Activated CD8-positive, alpha-beta memory T cell treated with anti-CD3 and anti-CD28 coated beads for 1 hour (primary cell): ENCODE results near the gene SERTAD2.

Experiments
- DNase-seq, 2 donors: peaks; one replicate each; pipeline ENCODE4 v3.0.0-alpha.2; 2020; ENCODE audit warnings: low read depth in 1 of 2; ENCODE audit errors: extremely low read depth in 1 of 2

The SERTAD2 gene

DNA sequence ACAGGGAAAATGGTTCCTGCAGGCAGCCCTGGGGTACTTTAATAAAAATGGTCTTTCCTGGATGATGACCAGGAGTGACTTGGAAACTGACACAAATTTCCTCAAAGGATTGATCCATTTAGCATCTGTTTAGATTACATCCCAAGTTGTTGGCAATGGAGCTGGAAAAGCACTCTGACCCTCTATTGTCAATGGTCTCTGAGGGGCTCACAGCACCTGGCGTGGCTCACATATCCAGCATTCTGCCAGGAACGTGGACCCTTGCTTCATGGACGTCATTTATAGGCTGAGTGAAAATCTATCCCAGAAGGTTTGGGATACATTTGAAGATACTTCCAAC is 43.8 kb downstream of the SERTAD2 start:
- no peak for DNase-seq

GRCh38 chr2:64609227-64609941 is 44.3 kb downstream of the SERTAD2 start:
- DNase-seq: peak in 1 of 2 donors; percentile 46

- no peak for DNase-seq
These were observed 44.9 kb downstream of the SERTAD2 start for GRCh38 chr2:64608867-64609226.

- DNase-seq: no peak
These were observed 46.1 kb downstream of the SERTAD2 start for GRCh38 chr2:64607381-64608304.

DNA sequence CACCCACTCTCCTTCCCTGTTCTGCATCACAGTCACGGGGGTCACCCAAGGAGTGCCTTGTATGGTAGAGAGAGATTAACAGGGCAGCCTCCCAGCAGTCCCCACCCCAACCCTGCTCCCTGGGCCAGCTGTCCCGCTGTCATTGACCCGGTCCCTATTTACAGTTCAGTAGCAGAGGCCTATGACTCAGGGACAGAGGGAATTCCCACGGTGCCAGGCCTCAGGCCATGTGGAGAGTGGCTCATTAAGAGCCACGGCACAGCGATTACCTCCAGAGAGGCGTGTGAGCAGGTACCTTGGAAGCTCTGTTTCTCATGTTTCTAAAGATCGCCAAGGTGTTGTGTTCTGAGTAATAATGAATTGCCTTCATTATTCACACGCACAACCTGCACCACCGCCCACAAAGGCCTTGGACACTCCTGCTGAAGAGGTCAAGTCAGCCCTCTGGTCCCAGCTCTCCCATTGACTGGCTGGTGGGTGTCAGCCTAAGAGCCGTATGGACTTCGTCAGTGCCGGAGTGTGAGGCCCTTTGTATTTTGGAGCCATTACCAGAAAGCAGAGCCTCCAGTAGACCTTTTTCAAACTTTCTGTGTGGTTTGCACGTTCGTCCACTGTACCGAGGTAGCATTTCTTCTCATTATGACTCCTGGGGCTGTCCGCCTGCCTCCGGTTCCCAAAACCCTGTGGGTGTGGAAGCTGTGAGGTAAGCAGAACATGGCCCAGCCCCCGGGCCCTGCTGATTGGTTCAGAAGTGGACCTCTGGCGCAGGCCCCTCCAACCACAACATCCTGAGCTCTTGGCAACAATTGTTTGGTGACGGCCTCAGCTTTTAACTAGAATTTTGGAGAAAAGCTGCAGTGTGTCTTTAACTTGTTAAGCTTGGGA is 47.0 kb downstream of the SERTAD2 start:
- DNase-seq: peak; percentile 63 to 67

DNA sequence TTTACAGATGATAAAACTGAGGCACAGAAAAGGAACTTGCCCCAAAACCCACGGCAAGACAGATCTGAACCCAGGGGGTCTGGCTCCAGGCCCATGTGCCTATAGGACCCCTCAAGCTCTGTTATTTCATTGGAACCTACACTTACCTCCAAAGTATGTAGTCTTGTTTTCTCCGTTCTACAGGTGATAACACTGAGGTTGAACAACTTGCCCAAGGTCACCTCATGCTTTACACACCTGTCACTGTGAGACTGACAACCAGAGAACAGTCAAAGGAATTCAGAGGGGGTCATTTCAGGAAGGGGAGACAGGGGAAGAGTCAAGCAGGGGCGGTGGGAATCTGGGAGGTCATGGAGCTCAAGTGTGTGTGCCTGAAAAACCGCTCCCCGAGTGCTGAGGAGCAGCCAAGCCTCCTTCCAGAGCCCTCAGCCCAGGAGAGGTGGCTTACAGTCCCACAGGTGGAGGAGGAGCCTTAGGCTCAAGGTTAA is 47.7 kb downstream of the SERTAD2 start:
- no peak for DNase-seq

DNA sequence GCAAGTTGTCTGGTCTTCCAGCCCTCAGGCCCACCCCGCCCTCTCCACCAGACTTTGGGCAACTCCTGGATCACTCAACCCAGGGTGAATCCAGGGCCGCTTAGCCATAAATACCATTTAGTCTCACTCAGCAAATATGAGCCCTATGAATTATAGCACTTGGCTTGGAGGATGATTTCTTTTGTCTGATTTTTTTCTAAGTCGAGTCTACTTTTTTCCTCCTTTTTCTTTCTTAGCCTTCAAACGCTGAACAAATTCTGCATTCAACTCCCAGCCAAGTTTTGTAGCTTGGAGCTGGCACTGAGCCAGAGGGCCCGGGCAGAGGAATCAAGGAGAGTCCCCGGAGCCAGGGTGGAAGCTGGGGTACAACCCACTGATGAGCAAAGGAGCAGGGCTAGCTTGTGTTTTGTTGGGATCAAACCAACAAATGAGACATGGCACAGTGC is 48.7 kb downstream of the SERTAD2 start:
- no peak for DNase-seq

- DNase-seq: no peak
These were observed 49.6 kb downstream of the SERTAD2 start for GRCh38 chr2:64604155-64604554.

- DNase-seq: no peak
These were observed 51.3 kb downstream of the SERTAD2 start for GRCh38 chr2:64602436-64602835.

GRCh38 chr2:64601785-64602391 is 51.8 kb downstream of the SERTAD2 start:
- no peak for DNase-seq

DNA sequence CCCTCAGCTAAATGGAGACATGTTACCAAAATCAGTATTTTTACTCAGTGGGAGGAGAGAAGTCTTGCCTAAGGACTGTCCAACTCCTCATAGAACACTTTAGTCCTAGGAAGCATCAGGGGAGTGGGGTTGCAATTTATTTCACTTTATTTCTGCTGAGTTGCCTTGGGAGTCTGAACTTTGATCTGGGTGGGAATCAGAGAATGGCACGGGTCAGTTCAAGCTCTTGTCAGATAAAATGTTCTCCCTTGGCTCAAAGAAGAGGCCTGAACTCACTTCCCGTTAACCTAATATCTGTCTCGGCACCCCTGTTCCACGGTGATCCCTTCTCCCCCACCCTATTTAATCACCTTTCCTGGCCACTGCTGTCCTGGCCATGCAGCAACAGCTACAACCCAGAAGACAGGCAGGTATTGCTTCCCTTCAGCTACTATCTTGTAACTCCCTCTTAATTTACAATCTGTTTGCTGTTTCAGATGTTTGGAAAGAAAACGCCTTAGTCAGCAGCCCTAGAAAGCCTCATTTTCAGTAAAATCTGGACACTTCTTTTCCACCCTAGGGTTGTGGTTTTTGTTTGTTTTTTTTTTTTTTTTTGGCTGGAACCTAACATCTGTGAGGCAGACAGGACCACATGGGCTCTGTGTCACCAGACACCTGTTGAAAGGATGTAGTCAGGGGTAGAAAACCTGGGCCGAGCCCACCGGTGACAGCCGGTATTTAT is 52.5 kb downstream of the SERTAD2 start:
- no peak for DNase-seq

DNA sequence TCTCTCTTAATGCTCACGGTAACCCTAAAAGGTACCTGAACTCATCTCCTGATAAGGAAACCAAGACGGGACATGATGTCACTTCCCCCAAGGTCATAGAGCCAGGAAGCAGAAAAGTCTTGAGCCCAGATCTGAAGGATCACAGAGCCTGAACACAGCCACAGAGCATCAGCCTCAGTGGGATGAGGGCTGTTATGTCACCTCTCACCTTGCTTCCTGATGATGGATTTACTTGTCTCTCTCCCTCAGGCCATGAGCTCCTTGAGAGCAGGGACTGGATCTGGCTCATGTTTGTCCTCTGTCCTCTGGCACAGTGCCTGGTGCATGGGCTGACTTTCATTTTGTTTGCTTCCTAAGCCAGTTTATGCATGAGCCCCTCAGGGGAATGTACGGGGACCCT is 54.2 kb downstream of the SERTAD2 start:
- DNase-seq: no peak

- DNase-seq: no peak
These were observed 55.5 kb downstream of the SERTAD2 start for GRCh38 chr2:64598226-64598625.

DNA sequence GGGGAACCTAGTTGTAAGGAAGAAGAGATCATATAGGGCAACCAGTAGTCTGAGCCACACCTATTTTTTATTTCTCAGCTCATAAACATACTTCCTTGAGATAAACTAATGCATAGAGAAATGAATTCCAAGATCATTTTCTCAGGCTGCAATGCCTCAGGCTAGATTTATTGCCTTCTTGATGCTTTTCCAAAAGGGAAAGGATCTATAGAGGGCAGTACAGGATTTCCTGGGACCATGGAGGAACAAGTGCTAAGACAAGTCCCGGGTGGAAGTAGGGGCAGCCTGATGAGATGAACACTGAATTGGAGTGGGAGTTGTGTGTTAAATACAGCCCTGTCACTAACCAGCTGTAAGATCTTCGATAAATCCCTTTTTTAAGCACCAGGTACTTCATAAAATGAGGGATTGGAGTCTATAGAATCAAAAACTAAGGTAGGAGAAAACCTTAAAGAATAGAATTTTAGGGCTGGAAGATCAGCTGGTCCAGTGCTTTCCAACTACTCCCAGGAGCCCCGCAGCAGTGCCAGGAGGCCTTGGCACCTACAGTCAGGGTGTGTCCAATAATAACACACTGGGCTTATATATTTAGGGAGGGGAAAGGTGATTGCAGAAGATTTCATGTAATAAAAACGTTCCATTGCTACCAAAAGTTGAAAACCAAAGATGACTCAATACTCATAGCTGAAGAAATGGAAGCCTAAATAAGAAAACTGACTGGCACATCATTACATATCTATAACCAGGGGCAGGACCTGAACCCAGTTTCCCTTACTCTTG is 58.1 kb downstream of the SERTAD2 start:
- no peak for DNase-seq

DNA sequence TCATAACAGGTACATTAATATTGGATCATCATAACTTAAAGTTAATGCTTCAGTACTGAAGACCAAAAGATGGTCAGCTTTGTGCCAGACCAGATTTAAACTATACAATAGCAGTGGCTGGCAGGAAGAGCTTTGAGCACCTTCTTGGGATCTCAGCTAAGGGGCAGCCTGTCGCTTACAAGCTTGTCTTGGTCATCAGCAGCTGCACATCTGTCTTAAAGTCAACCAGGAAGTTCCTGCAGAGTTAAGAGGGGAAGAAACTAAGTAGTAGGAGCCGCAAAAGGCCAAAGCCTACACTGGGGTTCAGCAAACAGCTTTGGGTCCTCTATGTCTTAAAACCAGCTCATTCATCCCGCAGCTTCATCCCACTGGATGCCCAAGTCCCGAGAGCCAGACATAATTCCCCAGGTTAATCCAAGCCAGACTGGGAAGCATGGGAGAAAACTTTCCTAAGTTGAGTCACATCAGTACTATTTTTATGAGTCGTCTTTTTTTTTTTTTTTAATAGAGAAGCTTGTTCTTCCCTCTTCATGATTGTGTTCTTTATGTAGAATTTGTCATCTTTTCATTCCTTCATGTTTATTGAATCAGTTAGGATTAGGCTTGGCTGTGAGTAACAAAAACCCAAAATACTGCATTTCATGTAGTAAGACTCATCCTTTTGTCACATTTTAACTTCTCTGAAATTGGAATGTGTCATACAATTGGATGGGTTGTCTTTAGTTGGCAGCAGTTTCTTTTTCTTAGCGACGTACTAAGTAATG is 59.3 kb downstream of the SERTAD2 start:
- DNase-seq: no peak

DNA sequence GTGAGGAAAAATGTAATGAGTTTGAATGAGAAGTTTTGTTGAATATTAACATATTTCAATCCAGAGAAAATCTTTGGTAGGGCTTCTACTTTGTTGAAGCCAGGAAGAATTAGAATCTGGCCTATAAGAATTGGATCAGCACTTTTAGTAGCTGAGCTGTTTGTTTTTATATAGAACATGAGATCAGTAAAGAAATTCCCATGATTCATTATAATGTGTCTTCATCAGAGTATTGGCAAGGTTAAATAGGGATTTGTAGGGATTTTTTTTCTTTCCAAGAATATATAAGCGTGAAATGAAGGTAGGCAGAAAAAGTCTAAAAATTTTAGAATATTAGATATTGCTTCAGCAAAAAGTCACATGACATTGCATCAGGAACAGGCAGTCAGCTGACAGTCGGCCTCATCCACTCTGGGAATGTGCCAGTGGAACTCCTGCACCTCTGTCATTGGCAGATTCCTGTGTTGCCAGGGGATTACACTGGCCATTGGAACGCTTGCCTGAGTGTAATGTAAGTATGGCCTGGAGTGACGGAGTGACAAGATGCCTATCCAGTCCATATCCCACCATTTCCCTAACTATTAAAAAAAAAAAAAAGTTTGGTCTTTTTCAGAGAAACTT is 60.6 kb downstream of the SERTAD2 start:
- DNase-seq: no peak

DNA sequence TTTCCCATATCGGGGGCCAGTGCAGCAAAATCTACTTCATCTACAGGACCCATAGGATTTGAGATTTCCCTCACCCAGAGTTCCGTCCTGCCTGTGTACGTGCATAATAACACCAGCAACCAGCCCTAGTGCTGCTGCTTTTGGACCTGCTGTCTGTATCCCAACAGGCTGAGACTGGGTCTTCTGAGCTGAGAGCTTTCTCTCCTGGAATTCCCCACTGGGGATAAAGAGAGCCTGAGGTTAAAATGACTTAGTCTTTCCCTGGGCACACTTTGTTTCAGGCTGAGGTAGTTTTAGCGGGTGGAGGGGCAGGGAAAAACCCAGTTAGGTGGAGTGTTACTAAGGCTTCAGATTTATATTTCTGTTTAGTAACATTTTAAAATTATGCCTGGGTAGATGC is 62.5 kb downstream of the SERTAD2 start:
- DNase-seq: no peak

DNA sequence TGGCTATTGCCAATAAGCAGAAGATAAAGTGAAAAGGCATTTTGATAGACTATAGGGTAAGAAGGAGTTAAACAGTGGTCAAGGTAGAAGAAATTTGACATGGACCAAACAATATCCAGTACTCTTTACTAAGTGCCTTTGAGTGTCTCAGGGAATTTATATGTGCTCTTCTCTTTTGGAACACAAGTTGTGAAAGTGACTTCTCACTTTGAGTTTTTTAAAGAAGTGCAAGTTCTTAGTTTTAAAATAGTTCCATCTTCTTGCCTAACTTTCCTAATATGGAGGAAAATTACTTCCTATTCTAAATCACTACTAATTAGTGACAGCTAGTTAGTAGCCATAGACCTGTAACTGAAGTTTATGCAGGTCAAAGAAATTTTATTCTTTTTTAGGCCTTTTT is 66.2 kb downstream of the SERTAD2 start:
- DNase-seq: no peak
